Breast epithelium (tissue), 3 donors: ENCODE results near the gene RENBP.

ENCODE experiments used
- POLR2AphosphoS5 ChIP-seq, 3 donors: sonication (generic); formaldehyde crosslinking; IDR thresholded peaks; one replicate each; pipeline ENCODE4 v1.6.1; 2017; ENCODE audit warnings: antibody characterized with exemption in 3 of 3
- TF ChIP-seq, protein P1 (sequence below), 3 donors: fragments of 450-650 bp; IDR thresholded peaks; one replicate each; pipeline ENCODE4 v1.5.1; 2016 to 2017; ENCODE audit warnings: antibody characterized with exemption in 3 of 3, mild to moderate bottlenecking in 3 of 3, moderate library complexity in 3 of 3

DNA sequence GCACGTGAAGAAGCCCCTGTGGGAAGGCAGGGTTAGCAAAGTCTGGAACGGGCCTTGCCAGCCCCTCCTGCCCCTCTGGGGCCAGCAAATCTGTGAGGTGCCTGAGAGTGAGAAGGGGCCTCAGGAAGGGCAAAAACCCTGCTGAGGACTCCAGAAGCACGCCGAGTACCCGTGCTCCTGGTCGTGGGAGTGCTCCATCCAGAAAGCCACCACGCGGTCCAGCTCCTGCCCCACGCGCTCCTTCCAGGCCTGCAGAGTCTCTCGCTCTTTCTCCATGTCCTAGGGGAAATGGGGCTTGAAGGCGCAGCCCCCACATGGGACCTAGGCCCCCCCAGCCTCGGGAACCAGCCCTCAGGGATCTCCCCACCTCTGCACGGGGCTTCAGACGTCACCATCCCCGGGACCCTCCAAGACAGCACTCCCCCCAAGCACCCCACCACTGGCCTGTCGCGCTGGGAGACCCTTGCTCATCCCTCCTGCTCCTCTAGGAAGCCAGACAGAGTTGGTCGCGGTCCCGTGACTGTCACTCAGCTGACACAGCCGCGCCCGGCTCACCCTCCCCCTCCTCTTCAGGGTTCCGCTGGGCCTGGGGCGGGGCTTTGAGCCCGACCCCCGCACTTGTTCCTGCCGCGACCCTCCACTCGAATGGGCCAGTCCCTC, at the start of gene RENBP:
- TF ChIP-seq, protein P1, sequence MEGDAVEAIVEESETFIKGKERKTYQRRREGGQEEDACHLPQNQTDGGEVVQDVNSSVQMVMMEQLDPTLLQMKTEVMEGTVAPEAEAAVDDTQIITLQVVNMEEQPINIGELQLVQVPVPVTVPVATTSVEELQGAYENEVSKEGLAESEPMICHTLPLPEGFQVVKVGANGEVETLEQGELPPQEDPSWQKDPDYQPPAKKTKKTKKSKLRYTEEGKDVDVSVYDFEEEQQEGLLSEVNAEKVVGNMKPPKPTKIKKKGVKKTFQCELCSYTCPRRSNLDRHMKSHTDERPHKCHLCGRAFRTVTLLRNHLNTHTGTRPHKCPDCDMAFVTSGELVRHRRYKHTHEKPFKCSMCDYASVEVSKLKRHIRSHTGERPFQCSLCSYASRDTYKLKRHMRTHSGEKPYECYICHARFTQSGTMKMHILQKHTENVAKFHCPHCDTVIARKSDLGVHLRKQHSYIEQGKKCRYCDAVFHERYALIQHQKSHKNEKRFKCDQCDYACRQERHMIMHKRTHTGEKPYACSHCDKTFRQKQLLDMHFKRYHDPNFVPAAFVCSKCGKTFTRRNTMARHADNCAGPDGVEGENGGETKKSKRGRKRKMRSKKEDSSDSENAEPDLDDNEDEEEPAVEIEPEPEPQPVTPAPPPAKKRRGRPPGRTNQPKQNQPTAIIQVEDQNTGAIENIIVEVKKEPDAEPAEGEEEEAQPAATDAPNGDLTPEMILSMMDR (IDR thresholded peaks at IDR 0.05): no peak
- TF ChIP-seq POLR2AphosphoS5 (IDR thresholded peaks at IDR 0.05): no peak
